ENCODE results near the gene CARTPT. TPM values are rescaled to one million over a fixed set of nuclear protein-coding genes. Genes with fewer than 3 reads are reported as not detected.

Gene CARTPT
- total and polyA plus RNA-seq, 2 experiments from 2014 or later, result not detected

- no peaks in the 10 kb centered on the region for H3K4me1 ChIP-seq (ENCODE audit: low read depth)
- TF ChIP-seq, protein P1, sequence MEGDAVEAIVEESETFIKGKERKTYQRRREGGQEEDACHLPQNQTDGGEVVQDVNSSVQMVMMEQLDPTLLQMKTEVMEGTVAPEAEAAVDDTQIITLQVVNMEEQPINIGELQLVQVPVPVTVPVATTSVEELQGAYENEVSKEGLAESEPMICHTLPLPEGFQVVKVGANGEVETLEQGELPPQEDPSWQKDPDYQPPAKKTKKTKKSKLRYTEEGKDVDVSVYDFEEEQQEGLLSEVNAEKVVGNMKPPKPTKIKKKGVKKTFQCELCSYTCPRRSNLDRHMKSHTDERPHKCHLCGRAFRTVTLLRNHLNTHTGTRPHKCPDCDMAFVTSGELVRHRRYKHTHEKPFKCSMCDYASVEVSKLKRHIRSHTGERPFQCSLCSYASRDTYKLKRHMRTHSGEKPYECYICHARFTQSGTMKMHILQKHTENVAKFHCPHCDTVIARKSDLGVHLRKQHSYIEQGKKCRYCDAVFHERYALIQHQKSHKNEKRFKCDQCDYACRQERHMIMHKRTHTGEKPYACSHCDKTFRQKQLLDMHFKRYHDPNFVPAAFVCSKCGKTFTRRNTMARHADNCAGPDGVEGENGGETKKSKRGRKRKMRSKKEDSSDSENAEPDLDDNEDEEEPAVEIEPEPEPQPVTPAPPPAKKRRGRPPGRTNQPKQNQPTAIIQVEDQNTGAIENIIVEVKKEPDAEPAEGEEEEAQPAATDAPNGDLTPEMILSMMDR (IDR thresholded peaks at IDR 0.05; ENCODE audit: low read depth, low read length), result no peak
- no peak overlapping the region for H3K27ac ChIP-seq
- no peak overlapping the region for H3K4me3 ChIP-seq
- H3K36me3 ChIP-seq, result no peaks in the 10 kb centered on the region
- no peak for DNase-seq (ENCODE audit: low read depth in 1 of 2, low spot score in 1 of 2)
- H3K27me3 ChIP-seq, result no peaks in the 10 kb centered on the region
- H3K9me3 ChIP-seq (ENCODE audit: low read depth), result no peaks in the 10 kb centered on the region
These were observed 25.1 kb downstream of the CARTPT start for GRCh38 chr5:71744009-71744790.

DNA sequence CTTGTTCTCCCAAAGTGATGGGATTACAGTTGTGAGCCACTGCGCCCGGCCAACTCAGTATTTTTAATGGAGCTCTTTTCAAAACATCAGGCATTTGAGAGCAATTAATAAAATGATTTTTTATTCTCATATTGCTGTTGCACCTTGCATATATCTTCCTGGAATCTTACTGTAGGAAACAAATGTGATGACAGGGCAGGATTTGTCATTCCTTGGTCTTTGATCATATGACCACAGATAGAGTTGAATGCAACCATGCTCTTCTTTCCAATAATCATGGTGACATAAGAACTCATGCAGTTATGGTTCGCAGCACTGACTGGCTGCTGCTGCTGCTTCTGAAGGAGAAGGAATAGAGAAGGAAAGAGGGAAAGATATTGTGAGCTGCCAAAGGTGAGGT lies 28.1 kb downstream of the CARTPT start:
- DNase-seq (ENCODE audit: low read depth in 1 of 2, low spot score in 1 of 2), result no peak
- H3K4me1 ChIP-seq (ENCODE audit: low read depth), result no peaks in the 10 kb centered on the region
- TF ChIP-seq, protein P1 (IDR thresholded peaks at IDR 0.05; ENCODE audit: low read depth, low read length), result no peak
- no peaks in the 10 kb centered on the region for H3K36me3 ChIP-seq
- H3K27ac ChIP-seq, result no peak overlapping the region
- no peaks in the 10 kb centered on the region for H3K9me3 ChIP-seq (ENCODE audit: low read depth)
- H3K4me3 ChIP-seq, result no peak overlapping the region
- H3K27me3 ChIP-seq, result no peaks in the 10 kb centered on the region

DNA sequence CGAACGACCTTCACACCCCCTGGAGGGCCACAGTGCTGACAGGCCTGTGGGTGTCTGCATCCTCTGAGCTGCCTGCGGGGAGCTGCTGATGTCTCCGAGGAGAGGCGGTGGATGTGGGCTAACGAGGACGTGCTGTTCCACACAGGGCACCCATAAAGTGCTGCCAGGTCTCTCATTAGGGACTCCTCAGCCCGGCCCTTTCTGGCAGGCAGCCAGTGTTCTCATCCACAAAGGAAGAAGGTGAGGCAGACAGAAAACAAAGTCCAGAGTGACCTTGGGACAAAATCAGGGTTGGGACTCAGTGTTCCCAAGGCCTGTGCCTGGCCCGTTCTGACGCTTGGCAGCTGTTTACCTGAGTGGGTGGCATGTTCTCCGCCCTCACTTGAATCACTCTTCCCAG lies 29.3 kb downstream of the CARTPT start:
- Histone ChIP-seq H3K4me3 (no peak overlapping the region), H3K27ac (no peak overlapping the region), H3K27me3 (no peaks in the 10 kb centered on the region), H3K9me3 (ENCODE audit: low read depth) (no peaks in the 10 kb centered on the region), H3K4me1 (ENCODE audit: low read depth) (no peaks in the 10 kb centered on the region), H3K36me3 (no peaks in the 10 kb centered on the region)
- TF ChIP-seq, protein P1 (IDR thresholded peaks at IDR 0.05; ENCODE audit: low read depth, low read length), result no peak
- no peak for DNase-seq (ENCODE audit: low read depth in 1 of 2, low spot score in 1 of 2)

- H3K9me3 ChIP-seq (ENCODE audit: low read depth), result no peaks in the 10 kb centered on the region
- no peak overlapping the region for H3K4me3 ChIP-seq
- no peaks in the 10 kb centered on the region for H3K36me3 ChIP-seq
- DNase-seq (ENCODE audit: low read depth in 1 of 2, low spot score in 1 of 2), result no peak
- no peaks in the 10 kb centered on the region for H3K4me1 ChIP-seq (ENCODE audit: low read depth)
- no peaks in the 10 kb centered on the region for H3K27me3 ChIP-seq
- TF ChIP-seq, protein P1 (IDR thresholded peaks at IDR 0.05; ENCODE audit: low read depth, low read length), result no peak
- no peak overlapping the region for H3K27ac ChIP-seq
These were observed 32.3 kb downstream of the CARTPT start for GRCh38 chr5:71751422-71751821.

- H3K4me1 ChIP-seq (ENCODE audit: low read depth), result no peaks in the 10 kb centered on the region
- H3K36me3 ChIP-seq, result no peaks in the 10 kb centered on the region
- no peaks in the 10 kb centered on the region for H3K27me3 ChIP-seq
- no peak overlapping the region for H3K27ac ChIP-seq
- H3K4me3 ChIP-seq, result no peak overlapping the region
- DNase-seq (ENCODE audit: low read depth in 1 of 2, low spot score in 1 of 2), result no peak
- TF ChIP-seq, protein P1 (IDR thresholded peaks at IDR 0.05; ENCODE audit: low read depth, low read length), result no peak
- no peaks in the 10 kb centered on the region for H3K9me3 ChIP-seq (ENCODE audit: low read depth)
These were observed 33.5 kb downstream of the CARTPT start for GRCh38 chr5:71752441-71753190.

All from cardiac muscle cell (in vitro differentiated cells and primary cell).